Smooth muscle cell (in vitro differentiated cells): ENCODE measurements around the gene TMEM267. TPM values are rescaled to one million over a fixed set of nuclear protein-coding genes. Genes with fewer than 3 reads are reported as not detected.

Experiments used
- DNase-seq: peaks from one replicate; lab custom pipeline; 2025; ENCODE audit not compliant: unreplicated experiment; lab: John Stamatoyannopoulos, UW
- H2AFZ ChIP-seq: fragments of 200-600 bp; sonication (generic); 2 replicates; pipeline ENCODE4 v1.6.0; 2016; ENCODE audit warnings: antibody characterized with exemption, low read depth, mild to moderate bottlenecking
- H3F3A ChIP-seq: fragments of 200-600 bp; sonication (generic); 2 replicates; pipeline ENCODE4 v1.6.0; 2017; ENCODE audit warnings: antibody characterized with exemption, low read depth
- H3K27ac ChIP-seq: fragments of 200-600 bp; sonication (generic); 2 replicates; pipeline ENCODE4 v1.5.1; 2016; ENCODE audit warnings: low read depth, mild to moderate bottlenecking
- H3K27me3 ChIP-seq: fragments of 200-600 bp; sonication (generic); 2 replicates; pipeline ENCODE4 v1.6.1; 2016; ENCODE audit warnings: low read depth, mild to moderate bottlenecking
- H3K36me3 ChIP-seq: fragments of 200-600 bp; sonication (generic); 2 replicates; pipeline ENCODE4 v1.5.1; 2016; ENCODE audit warnings: low read depth
- H3K4me1 ChIP-seq: fragments of 200-600 bp; sonication (generic); 2 replicates; pipeline ENCODE4 v1.5.1; 2016; ENCODE audit warnings: low read depth
- H3K4me2 ChIP-seq: fragments of 200-600 bp; sonication (generic); 2 replicates; pipeline ENCODE4 v1.6.0; 2016; ENCODE audit warnings: mild to moderate bottlenecking
- H3K4me3 ChIP-seq: fragments of 200-600 bp; sonication (generic); 2 replicates; pipeline ENCODE4 v1.5.1; 2016; ENCODE audit warnings: mild to moderate bottlenecking
- H3K79me2 ChIP-seq: fragments of 200-600 bp; sonication (generic); 2 replicates; pipeline ENCODE4 v1.6.0; 2016; ENCODE audit warnings: low read depth, mild to moderate bottlenecking
- H3K9ac ChIP-seq: fragments of 200-600 bp; sonication (generic); 2 replicates; pipeline ENCODE4 v1.6.0; 2016; ENCODE audit warnings: low read depth
- H3K9me3 ChIP-seq: fragments of 200-600 bp; sonication (generic); replicated peaks from 2 replicates; pipeline ENCODE4 v1.5.1; 2016; ENCODE audit warnings: low read depth
- H4K20me1 ChIP-seq: fragments of 200-600 bp; sonication (generic); 2 replicates; pipeline ENCODE4 v1.6.0; 2016; ENCODE audit warnings: low read depth
- whole genome bisulfite sequencing: methylation state at CpG from one replicate; pipeline ENCODE4 v1.1.7; 2016; ENCODE audit warnings: low lambda C conversion rate; 5-methylcytosine and 5-hydroxymethylcytosine counted together
- polyA plus RNA-seq: library from polyadenylated mRNA; unstranded; fragments of >200 nt; fragmentation: Nextera tagmentation; extraction: Ambion mirVana; gene quantifications from 2 replicates; pipeline ENCODE4 v1.2.1, GENCODE V29; 2016
- total RNA-seq: library from RNA; depleted of rRNA; stranded (reverse); fragments of >200 nt; gene quantifications from 2 replicates; pipeline ENCODE4 v1.2.3, GENCODE V29; 2014
- TF ChIP-seq, protein P1 (sequence below): fragments of 200-600 bp; sonication (generic); IDR thresholded peaks from 2 replicates; pipeline ENCODE4 v1.5.1; 2017; ENCODE audit warnings: borderline replicate concordance, mild to moderate bottlenecking, antibody characterized with exemption; ENCODE audit not compliant: insufficient read depth, poor library complexity, severe bottlenecking

TMEM267 gene
- total and polyA plus RNA-seq, 2 experiments from 2014 or later = 7.4 to 22.9 TPM

DNA sequence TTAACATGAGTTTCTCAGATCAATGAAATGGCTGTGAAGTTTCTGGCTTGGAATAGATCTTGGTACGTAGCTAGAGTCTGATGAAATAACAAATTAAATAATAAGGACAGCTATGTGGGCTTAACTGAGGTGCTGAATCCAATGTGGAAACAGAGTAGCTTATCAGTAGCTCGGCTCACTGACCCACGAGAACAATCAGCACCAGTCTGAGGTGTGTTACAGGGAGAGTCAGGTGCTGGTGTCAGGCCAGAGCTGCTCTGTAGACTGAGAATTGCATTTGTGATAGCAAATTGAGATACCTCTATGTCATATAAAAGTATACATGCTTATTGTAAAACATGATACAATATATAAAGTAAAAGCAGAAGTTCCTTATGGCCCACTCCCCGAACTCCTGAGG lies 50.3 kb downstream of the TMEM267 start:
- Histone ChIP-seq H3K4me3 (no peak overlapping the region), H3K4me2 (no peak overlapping the region), H4K20me1 (no peaks in the 10 kb centered on the region), H2AFZ (no peak overlapping the region), H3K9ac (no peak overlapping the region), H3K79me2 (no peaks in the 10 kb centered on the region), H3K27me3 (no peaks in the 10 kb centered on the region), H3K4me1 (no peaks in the 10 kb centered on the region), H3K27ac (no peak overlapping the region), H3F3A (no peaks in the 10 kb centered on the region), H3K36me3 (no peaks in the 10 kb centered on the region), H3K9me3 (no peaks in the 10 kb centered on the region)
- DNase-seq = no peak
- 91% methylated on average over 4 of the region's 4 CpGs for WGBS
- TF ChIP-seq, protein P1, sequence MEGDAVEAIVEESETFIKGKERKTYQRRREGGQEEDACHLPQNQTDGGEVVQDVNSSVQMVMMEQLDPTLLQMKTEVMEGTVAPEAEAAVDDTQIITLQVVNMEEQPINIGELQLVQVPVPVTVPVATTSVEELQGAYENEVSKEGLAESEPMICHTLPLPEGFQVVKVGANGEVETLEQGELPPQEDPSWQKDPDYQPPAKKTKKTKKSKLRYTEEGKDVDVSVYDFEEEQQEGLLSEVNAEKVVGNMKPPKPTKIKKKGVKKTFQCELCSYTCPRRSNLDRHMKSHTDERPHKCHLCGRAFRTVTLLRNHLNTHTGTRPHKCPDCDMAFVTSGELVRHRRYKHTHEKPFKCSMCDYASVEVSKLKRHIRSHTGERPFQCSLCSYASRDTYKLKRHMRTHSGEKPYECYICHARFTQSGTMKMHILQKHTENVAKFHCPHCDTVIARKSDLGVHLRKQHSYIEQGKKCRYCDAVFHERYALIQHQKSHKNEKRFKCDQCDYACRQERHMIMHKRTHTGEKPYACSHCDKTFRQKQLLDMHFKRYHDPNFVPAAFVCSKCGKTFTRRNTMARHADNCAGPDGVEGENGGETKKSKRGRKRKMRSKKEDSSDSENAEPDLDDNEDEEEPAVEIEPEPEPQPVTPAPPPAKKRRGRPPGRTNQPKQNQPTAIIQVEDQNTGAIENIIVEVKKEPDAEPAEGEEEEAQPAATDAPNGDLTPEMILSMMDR = no peak

DNA sequence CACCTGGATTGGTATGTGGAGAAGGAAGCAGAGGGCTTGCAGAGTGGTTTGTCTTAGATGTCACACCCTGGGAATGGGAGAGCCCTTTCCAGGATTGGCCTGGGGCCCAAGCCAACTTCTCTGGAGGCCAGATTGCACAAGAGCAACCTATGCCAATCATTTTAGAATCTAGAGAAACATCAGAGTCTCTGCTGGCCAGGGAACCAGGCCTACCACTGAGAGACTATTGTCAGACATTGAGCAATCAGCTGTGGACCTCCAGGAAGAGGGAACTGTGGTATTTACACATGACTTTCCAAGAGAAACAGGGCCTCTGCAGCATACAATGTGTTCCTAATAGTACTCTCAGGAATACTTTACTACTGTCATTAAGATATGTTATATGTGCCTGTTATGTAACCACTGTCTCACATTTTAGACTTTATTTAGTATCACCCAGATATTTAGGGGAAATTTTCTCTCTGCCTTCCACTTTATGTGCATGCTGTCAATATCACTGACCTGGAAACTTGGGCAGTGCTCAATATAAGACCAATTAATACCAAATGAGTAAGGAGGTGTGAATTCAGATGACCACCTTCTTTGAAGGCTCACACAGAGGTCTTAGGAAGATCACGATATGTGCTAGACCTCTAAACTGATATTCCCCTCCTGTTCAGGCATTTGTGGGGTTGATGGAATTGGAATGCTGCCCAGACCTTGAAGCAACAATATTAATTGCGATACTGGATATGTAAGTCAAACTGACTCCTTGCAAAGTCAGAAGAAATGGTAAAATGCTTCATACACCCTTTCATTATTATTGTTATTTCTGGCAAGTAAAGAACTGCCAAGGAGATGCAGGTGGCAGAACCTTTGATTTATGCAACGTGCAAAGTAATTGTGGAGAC lies 50.9 kb downstream of the TMEM267 start:
- Histone ChIP-seq H3K27me3 (no peaks in the 10 kb centered on the region), H3K9me3 (no peaks in the 10 kb centered on the region), H3K4me1 (no peaks in the 10 kb centered on the region), H3K36me3 (no peaks in the 10 kb centered on the region), H3K4me3 (no peak overlapping the region), H2AFZ (no peak overlapping the region), H3K79me2 (no peaks in the 10 kb centered on the region), H4K20me1 (no peaks in the 10 kb centered on the region), H3K4me2 (no peak overlapping the region), H3K27ac (no peak overlapping the region), H3K9ac (no peak overlapping the region), H3F3A (no peaks in the 10 kb centered on the region)
- WGBS = 96% methylated on average over 3 of the region's 3 CpGs
- DNase-seq = no peak
- TF ChIP-seq, protein P1 = no peak

DNA sequence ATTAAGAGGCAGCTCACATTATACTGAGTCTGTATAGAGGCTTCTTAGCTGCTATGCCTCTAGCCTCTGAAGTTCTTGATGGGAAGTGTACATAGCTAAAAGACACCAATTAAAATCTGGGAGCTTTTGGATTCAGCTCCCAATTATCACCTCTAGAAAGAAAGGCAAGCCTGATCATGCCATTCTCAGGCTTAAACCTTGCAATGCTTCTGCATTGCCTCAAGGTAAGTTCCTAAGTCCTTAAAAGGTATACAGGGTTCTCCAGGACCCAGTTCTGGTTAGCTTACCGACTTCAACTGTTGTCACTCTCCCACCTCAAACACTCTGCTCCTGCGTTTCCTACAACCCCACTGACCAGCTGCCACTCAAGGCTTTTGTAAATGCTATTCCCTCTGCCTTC lies 54.0 kb downstream of the TMEM267 start:
- DNase-seq = no peak
- H3K4me1 ChIP-seq = no peaks in the 10 kb centered on the region
- no peaks in the 10 kb centered on the region for H3K79me2 ChIP-seq
- TF ChIP-seq, protein P1 = no peak
- H3K9ac ChIP-seq = no peak overlapping the region
- no peak overlapping the region for H3K4me2 ChIP-seq
- H3K27ac ChIP-seq = no peak overlapping the region
- no peaks in the 10 kb centered on the region for H4K20me1 ChIP-seq
- no peak overlapping the region for H2AFZ ChIP-seq
- no peaks in the 10 kb centered on the region for H3K36me3 ChIP-seq
- no peaks in the 10 kb centered on the region for H3F3A ChIP-seq
- 57% methylated on average over 2 of the region's 2 CpGs for WGBS
- no peaks in the 10 kb centered on the region for H3K9me3 ChIP-seq
- no peaks in the 10 kb centered on the region for H3K27me3 ChIP-seq
- no peak overlapping the region for H3K4me3 ChIP-seq

DNA sequence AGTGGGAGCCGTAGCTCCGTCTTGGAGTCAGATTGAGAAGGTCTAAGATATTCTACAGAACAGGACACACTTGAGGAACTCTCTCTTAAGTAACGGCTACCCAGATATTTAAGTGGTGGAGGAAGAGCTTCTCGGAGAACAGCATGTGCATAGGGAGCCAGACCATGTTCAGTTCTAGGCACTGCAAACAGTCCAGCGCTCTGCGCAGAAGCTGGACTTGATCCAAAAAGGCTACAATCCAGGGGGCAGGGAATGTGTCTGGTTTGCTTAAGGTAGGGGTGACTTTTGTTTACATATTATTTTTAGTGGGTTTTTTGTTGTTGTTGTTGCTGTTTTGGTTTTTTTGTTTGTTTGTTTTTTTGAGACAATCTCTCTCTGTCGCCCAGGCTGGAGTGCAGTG lies 54.6 kb downstream of the TMEM267 start:
- Histone ChIP-seq H3K4me3 (no peak overlapping the region), H3K9me3 (no peaks in the 10 kb centered on the region), H4K20me1 (no peaks in the 10 kb centered on the region), H3K9ac (no peak overlapping the region), H3K79me2 (no peaks in the 10 kb centered on the region), H2AFZ (no peak overlapping the region), H3K27me3 (no peaks in the 10 kb centered on the region), H3K27ac (no peak overlapping the region), H3K4me2 (no peak overlapping the region), H3K36me3 (no peaks in the 10 kb centered on the region), H3K4me1 (no peaks in the 10 kb centered on the region), H3F3A (no peaks in the 10 kb centered on the region)
- WGBS = 93% methylated on average over 7 of the region's 7 CpGs
- TF ChIP-seq, protein P1 = no peak
- no peak for DNase-seq
